Measurements from ENCODE around the gene ST8SIA6. TPM values are rescaled to one million over a fixed set of nuclear protein-coding genes. Genes with fewer than 3 reads are reported as not detected.

ST8SIA6 gene
- total and polyA plus RNA-seq, 10 of the 15 experiments (the other 5 are each of a cell fraction or from before 2014, with no cell fraction given): 0.22 TPM; not detected in 9

DNA sequence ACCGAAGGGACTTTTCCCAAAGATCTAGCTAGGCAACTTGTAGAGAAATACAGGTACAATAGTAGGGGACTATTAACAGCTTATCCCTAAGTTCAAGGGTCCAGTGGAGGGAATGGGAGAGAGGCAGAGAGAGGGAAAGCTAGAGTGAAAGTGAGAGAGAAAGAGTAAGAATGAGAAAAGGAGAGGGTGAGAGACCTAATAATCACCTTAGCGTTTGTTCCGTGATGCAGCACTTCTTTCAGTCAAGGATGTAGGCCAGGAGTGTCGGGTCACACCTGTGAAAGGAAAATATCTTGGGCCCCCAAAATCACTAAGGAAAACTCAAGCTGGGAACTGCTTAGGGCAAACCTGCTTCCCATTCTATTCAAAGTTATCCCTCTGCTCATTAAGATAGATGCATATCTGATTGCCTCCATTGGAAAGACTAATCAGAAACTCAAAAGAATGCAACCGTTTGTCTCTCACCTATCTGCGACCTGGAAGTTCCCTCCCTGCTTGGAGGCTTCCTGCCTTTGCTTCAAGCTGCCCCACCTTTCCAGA, 75.2 kb downstream of the ST8SIA6 start:
- RAD21 ChIA-PET (ENCODE audit: unreplicated experiment): no interaction called here
- Histone ChIP-seq H3K79me2 (ENCODE audit: control insufficient read depth, insufficient read depth, low read length) (no peaks in the 10 kb centered on the region), H3K9me3 (replicated peaks; ENCODE audit: control insufficient read depth, insufficient read depth, low read length) (no peaks in the 10 kb centered on the region), H3K27me3 (replicated peaks in 1 of 2; ENCODE audit: control insufficient read depth in 2 of 2, insufficient read depth in 2 of 2, low read length in 1 of 2) (no peaks in the 10 kb centered on the region), H3K27ac (ENCODE audit: control insufficient read depth, insufficient read depth) (no peak overlapping the region), H3K4me2 (ENCODE audit: control insufficient read depth, insufficient read depth) (no peak overlapping the region), H3K9ac (ENCODE audit: control insufficient read depth, insufficient read depth, low read length) (no peak overlapping the region), H2AFZ (ENCODE audit: control insufficient read depth, low read depth, low read length) (no peak overlapping the region), H3K4me1 (ENCODE audit: control insufficient read depth, insufficient read depth, low read length) (no peaks in the 10 kb centered on the region), H3K36me3 (ENCODE audit: control insufficient read depth in 2 of 2, insufficient read depth in 2 of 2, low read length in 1 of 2) (no peaks in the 10 kb centered on the region), H3K4me3 (no peak overlapping the region), H4K20me1 (ENCODE audit: control insufficient read depth, insufficient read depth) (no peaks in the 10 kb centered on the region)
- DNase-seq (ENCODE audit: low read depth, low spot score) (no peak), ATAC-seq (no peak), FAIRE-seq (no peak)
- 44% methylated on average over 6 of the region's 6 CpGs for WGBS (ENCODE audit: insufficient coverage, insufficient replicate concordance, low lambda C conversion rate, missing lambda C conversion rate)
- POLR2A ChIA-PET: no interaction called here
- CTCF ChIA-PET: interaction anchor here (0.6 kb wide), 1 partner anchor 147 kb away, joined by 3 read pairs; no protein-coding TSS in a partner anchor
- no TSS peak for BruUV-seq (replicated peaks)
- intact Hi-C loops (cut with micrococcal nuclease; ENCODE audit: unreplicated experiment) (no loop called here), in situ Hi-C loops (cut with MboI) (no loop called here)
- SMC1A ChIA-PET (ENCODE audit: uncharacterized antibody, unreplicated experiment): interaction anchor here (0.6 kb wide), 1 partner anchor 78 kb away, joined by 3 read pairs; no protein-coding TSS in a partner anchor
- TF ChIP-seq ZNF384 (IDR thresholded peaks at IDR 0.05; ENCODE audit: borderline replicate concordance, low read depth, low read length): no peak
- TF ChIP-seq ZNF622 (IDR thresholded peaks at IDR 0.05): no peak
- TF ChIP-seq KAT2A (conservative IDR thresholded peaks at IDR 0.05; ENCODE audit: control insufficient read depth, low read depth, low read length): no peak
- TF ChIP-seq NFYB (IDR thresholded peaks at IDR 0.05; ENCODE audit: insufficient read depth, low read depth, low read length): no peak
- TF ChIP-seq, protein P1, sequence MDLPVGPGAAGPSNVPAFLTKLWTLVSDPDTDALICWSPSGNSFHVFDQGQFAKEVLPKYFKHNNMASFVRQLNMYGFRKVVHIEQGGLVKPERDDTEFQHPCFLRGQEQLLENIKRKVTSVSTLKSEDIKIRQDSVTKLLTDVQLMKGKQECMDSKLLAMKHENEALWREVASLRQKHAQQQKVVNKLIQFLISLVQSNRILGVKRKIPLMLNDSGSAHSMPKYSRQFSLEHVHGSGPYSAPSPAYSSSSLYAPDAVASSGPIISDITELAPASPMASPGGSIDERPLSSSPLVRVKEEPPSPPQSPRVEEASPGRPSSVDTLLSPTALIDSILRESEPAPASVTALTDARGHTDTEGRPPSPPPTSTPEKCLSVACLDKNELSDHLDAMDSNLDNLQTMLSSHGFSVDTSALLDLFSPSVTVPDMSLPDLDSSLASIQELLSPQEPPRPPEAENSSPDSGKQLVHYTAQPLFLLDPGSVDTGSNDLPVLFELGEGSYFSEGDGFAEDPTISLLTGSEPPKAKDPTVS (IDR thresholded peaks at IDR 0.05; ENCODE audit: low read depth, low read length): no peak
- TF ChIP-seq BRCA1 (IDR thresholded peaks at IDR 0.05; ENCODE audit: low read depth, low read length): no peak
- TF ChIP-seq HCFC1 (IDR thresholded peaks at IDR 0.05; ENCODE audit: low read length): no peak
- TF ChIP-seq, protein P2, sequence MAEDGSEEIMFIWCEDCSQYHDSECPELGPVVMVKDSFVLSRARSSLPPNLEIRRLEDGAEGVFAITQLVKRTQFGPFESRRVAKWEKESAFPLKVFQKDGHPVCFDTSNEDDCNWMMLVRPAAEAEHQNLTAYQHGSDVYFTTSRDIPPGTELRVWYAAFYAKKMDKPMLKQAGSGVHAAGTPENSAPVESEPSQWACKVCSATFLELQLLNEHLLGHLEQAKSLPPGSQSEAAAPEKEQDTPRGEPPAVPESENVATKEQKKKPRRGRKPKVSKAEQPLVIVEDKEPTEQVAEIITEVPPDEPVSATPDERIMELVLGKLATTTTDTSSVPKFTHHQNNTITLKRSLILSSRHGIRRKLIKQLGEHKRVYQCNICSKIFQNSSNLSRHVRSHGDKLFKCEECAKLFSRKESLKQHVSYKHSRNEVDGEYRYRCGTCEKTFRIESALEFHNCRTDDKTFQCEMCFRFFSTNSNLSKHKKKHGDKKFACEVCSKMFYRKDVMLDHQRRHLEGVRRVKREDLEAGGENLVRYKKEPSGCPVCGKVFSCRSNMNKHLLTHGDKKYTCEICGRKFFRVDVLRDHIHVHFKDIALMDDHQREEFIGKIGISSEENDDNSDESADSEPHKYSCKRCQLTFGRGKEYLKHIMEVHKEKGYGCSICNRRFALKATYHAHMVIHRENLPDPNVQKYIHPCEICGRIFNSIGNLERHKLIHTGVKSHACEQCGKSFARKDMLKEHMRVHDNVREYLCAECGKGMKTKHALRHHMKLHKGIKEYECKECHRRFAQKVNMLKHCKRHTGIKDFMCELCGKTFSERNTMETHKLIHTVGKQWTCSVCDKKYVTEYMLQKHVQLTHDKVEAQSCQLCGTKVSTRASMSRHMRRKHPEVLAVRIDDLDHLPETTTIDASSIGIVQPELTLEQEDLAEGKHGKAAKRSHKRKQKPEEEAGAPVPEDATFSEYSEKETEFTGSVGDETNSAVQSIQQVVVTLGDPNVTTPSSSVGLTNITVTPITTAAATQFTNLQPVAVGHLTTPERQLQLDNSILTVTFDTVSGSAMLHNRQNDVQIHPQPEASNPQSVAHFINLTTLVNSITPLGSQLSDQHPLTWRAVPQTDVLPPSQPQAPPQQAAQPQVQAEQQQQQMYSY (CRISPR knock-in tag; IDR thresholded peaks at IDR 0.05): no peak
- TF ChIP-seq BHLHE40 (IDR thresholded peaks at IDR 0.05; ENCODE audit: borderline replicate concordance in 1 of 2, low read depth in 2 of 2, low read length in 1 of 2): no peak
- TF ChIP-seq GATAD2B (conservative IDR thresholded peaks at IDR 0.05; ENCODE audit: low read depth): no peak
- TF ChIP-seq ZSCAN29 (IDR thresholded peaks at IDR 0.05): no peak
- no peak for TF ChIP-seq POLR2A (IDR thresholded peaks at IDR 0.05; ENCODE audit: low read depth, low read length)
- TF ChIP-seq POU2F2 (IDR thresholded peaks at IDR 0.05; ENCODE audit: borderline replicate concordance, low read depth, low read length): no peak
- TF ChIP-seq GABPA (IDR thresholded peaks at IDR 0.05; ENCODE audit: low read depth): no peak
- no peak for TF ChIP-seq JUND (IDR thresholded peaks at IDR 0.05; ENCODE audit: low read depth, low read length)
- no peak for TF ChIP-seq EGR1 (IDR thresholded peaks at IDR 0.05; ENCODE audit: borderline replicate concordance in 1 of 2, low read depth in 2 of 2, low read length in 2 of 2)
- TF ChIP-seq, protein P3, sequence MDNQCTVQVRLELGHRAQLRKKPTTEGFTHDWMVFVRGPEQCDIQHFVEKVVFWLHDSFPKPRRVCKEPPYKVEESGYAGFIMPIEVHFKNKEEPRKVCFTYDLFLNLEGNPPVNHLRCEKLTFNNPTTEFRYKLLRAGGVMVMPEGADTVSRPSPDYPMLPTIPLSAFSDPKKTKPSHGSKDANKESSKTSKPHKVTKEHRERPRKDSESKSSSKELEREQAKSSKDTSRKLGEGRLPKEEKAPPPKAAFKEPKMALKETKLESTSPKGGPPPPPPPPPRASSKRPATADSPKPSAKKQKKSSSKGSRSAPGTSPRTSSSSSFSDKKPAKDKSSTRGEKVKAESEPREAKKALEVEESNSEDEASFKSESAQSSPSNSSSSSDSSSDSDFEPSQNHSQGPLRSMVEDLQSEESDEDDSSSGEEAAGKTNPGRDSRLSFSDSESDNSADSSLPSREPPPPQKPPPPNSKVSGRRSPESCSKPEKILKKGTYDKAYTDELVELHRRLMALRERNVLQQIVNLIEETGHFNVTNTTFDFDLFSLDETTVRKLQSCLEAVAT (IDR thresholded peaks at IDR 0.05): no peak

Measured in GM12878 (cell line).